Heart left ventricle (tissue), 13 donors: ENCODE data around the gene MYOM1.

Experiments
- CTCF ChIP-seq, 12 donors: fragments of 200-600 bp; sonication (generic) in 4 of 12; IDR thresholded peaks; one replicate each; pipeline versions ENCODE4 v1.5.0 to v1.8.0; 2018 to 2022; ENCODE audit warnings: antibody characterized with exemption in 12 of 12, mild to moderate bottlenecking in 5 of 12
- POLR2A ChIP-seq, 2 donors: fragments of 450-650 bp; IDR thresholded peaks; one replicate each; pipeline ENCODE4 v1.6.1; 2017; ENCODE audit warnings: antibody characterized with exemption in 2 of 2, mild to moderate bottlenecking in 2 of 2, moderate library complexity in 2 of 2
- donor health status: ischemic (EF 13 %, LVEDD 7.1; RV severe dilation, severe dysfunction).
- donor health status: DM: no; HTN: yes; CAD: no.
- donor health status: DM: no; HTN: no; CAD: no.
- donor health status: ischemic (EF 25% LVEDD 6.9; RV normal size, moderate dysfunction).
- donor health status: ischemic (EF 25% LVEDD 5.7; RV mildly dilated, moderate dysfunction).
- donor health status: ischemic (EF 35%, LVEDD 5.7; RV mildly dilated, moderate dysfunction).
- donor health status: nonischemic (EF 11% LVEDD 7.7; RV severe dilation, severe dysfunction).
- donor health status: DM: yes; HTN: yes; CAD: no.
- donor health status: PGD.
- donor health status: ischemic (EF 29% LVEDD 5.4; RV normal size, mild dysfunction).
- donor health status: nonischemic (EF 23%, LVEDD 6.1; RV moderate dilation, normal function).

GRCh38 chr18:3157086-3157485 is 62.7 kb downstream of the MYOM1 start:
- TF ChIP-seq CTCF (IDR thresholded peaks at IDR 0.05) (no peak), POLR2A (IDR thresholded peaks at IDR 0.05) (no peak)
